Astrocyte of the cerebellum (primary cell): ENCODE measurements around the gene DDIT3.

Source experiments
- DNase-seq: peaks from one replicate; pipeline ENCODE4 v3.0.0-alpha.2; 2011; ENCODE audit warnings: low read depth
- H3K4me3 ChIP-seq: 2 replicates; pipeline ENCODE4 v1.5.1; 2011; ENCODE audit warnings: mild to moderate bottlenecking, low read depth, low read length, moderate library complexity
- in situ Hi-C: cut with HindIII; loops from 2 replicates; pipeline ENCODE4 v1.10.0; 2017; ENCODE audit warnings: low sequenced_read_pairs
- TF ChIP-seq, protein P1 (sequence below): IDR thresholded peaks from 2 replicates; pipeline ENCODE4 v1.5.1; 2012; ENCODE audit warnings: low read length, low read depth, moderate library complexity, mild to moderate bottlenecking; ENCODE audit errors: missing control alignments

DDIT3 gene

DNA sequence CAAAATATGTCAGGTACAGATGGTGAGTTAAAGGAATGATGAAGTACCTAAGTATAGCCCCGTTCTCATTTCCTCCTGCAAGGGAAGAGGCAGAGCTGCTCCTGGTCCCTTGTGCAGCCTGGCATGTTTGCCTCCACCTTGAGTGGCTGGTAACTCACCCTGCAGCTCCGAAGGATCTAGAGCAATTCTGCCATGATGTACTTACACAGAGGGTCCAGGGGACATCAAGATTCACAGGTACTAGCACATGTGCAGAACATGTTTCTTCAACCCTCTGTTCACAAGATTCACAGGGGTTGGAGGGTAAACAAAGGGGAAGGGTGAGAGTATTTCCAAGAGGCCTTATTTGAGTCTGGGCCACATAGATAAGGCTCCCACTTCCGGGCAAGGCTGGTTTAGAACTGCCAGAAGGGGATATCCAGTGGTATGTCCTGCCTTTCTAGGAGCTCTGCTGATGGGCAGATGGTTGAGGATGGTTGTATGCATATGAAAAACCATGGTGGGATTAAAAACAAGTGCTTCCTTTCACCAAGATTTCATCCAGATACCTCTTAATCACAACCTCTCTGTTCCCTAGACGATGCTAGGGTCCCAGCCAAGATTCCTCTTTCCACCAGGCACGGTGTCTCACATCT lies 18.9 kb upstream of the DDIT3 start:
- in situ Hi-C loops, result no loop called here
- TF ChIP-seq, protein P1, sequence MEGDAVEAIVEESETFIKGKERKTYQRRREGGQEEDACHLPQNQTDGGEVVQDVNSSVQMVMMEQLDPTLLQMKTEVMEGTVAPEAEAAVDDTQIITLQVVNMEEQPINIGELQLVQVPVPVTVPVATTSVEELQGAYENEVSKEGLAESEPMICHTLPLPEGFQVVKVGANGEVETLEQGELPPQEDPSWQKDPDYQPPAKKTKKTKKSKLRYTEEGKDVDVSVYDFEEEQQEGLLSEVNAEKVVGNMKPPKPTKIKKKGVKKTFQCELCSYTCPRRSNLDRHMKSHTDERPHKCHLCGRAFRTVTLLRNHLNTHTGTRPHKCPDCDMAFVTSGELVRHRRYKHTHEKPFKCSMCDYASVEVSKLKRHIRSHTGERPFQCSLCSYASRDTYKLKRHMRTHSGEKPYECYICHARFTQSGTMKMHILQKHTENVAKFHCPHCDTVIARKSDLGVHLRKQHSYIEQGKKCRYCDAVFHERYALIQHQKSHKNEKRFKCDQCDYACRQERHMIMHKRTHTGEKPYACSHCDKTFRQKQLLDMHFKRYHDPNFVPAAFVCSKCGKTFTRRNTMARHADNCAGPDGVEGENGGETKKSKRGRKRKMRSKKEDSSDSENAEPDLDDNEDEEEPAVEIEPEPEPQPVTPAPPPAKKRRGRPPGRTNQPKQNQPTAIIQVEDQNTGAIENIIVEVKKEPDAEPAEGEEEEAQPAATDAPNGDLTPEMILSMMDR, result no peak
- H3K4me3 ChIP-seq, result no peak overlapping the region

DNA sequence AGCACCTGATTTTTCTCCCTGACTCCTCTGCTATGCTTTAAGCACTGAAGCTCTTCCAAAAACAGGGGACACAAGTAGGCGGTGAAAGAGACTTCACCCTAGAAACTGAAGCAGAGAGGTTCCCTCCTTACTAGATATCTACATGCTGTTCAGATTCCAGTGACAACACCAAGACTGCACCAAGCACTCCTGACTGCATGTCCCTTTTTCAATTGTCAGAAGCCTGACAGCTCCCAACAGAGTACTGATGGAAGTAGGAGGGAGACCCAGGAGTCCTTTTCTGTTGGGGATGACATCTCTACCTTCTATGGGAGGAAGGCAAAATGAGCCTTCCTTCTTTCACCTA lies 16.3 kb upstream of the DDIT3 start:
- TF ChIP-seq, protein P1, result no peak
- no peak overlapping the region for H3K4me3 ChIP-seq
- in situ Hi-C loops, result no loop called here
- DNase-seq, result no peak

More for the DNA sequence above, 18.9 kb upstream of the DDIT3 start:
- DNase-seq, result no peak

DNA sequence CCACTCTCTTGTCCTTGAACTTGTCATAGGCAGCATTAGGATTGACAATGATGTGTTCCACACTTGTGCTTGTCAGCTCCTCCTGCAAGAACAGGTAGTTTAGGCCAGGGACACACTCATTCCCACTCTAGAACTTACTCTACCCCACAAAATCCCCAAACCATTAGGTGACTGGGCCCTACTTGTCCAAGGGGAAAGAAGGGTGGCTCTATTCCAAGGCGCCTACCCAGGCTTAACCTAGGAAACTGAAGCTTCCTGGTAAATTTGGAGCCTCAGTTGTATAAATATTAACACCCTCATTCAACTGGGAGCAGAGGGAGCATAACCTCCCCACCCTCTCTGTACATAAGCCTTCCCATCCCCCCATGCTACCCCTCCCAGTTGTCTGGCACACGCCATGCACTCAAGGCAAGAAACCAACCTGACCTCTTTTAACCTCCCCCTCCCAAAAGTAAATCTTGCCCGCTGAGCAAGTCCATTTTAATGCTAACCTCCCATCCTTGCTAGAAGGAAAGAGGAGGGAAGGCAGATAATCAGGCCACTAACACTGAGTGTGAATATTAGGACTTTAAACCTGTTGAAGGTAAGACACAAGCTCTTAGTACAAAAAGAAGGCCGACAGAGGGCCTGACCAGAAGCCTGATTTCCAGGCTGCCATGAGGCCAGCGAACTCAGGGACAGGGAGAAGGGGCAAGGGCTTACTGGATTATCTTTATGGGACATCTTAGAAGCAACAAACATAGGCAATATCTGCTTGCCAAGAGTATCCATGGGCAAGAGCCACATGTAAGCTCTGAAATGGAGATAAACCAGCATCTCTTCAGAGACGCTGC lies 15.7 kb upstream of the DDIT3 start:
- DNase-seq, result no peak
- H3K4me3 ChIP-seq, result no peak overlapping the region
- TF ChIP-seq, protein P1, result no peak
- in situ Hi-C loops, result no loop called here

DNA sequence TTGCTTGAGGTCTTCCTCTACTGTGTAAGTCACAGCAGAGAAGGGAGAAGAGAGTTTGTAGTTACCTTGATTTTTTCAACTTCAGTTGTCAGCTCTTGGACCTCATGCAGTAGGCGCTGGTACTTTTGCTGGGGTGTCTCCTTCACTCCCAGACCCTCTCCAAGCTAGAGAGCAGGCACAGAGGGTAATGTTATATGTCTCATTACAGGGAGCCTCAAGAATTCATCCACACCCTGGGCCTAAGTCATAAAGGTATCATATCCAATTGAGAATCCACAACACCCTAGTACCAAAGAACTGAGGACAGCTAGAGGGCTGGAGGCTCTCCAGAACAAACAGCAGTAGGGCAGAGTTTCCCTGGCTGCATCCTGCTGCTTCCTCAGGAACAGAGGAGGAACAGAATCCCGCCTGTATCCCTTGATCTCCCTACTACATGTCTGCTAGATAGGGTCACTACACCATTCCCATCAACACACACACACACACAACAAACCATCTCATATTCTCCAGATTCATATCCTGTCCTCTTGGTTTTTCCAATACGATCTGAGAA lies 14.8 kb upstream of the DDIT3 start:
- H3K4me3 ChIP-seq, result no peak overlapping the region
- TF ChIP-seq, protein P1, result no peak
- no peak for DNase-seq
- in situ Hi-C loops, result no loop called here

DNA sequence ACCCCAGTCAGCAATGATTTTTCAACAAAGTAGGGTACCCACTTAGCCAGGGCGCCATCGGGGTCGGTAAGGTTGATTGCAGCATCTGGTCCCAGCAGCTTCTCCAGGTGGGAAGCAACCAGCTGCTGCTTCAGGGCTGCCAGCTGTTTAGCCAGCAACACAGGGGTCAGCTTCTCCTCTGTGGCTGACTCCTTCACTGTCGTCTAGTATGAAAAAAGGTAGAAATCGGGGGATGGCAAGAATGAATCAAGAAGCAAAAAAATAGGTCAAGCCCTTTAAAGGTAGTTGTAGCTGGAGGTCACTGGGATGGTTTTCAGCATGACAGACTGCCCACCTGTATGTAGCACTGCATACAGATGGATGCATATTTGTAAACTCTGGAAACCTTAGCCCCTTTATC lies 13.9 kb upstream of the DDIT3 start:
- TF ChIP-seq, protein P1, result no peak
- in situ Hi-C loops, result no loop called here
- no peak for DNase-seq

DNA sequence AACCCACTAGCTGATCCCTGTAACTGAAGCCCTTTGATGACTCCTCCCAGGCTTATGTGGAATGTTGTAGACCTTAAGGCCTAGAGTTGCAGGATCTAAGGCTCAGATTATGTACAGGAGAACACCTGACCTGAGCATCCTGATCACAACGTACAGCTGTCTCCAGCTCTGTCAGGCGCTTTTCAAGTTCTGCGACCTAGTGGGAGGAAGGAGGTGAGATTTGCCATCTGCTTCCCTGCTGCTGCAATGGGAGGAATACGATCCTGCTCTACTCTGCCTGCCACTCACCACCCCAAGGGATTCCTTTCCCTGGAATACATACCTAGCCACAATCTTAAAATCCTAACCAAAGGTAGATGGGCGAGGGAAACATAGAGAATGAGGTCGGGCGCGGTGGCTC lies 12.8 kb upstream of the DDIT3 start:
- no peak overlapping the region for H3K4me3 ChIP-seq
- in situ Hi-C loops, result no loop called here
- DNase-seq, result no peak
- TF ChIP-seq, protein P1, result no peak

More for the DNA sequence above, 13.9 kb upstream of the DDIT3 start:
- H3K4me3 ChIP-seq, result no peak overlapping the region
